Measurements from ENCODE around the gene TMEM51. TPM values are rescaled to one million over a fixed set of nuclear protein-coding genes. Genes with fewer than 3 reads are reported as not detected.

Gene TMEM51
- total RNA-seq, result 48.1 and 86.7 TPM in 2 replicates

GRCh38 chr1:15153184-15153841, at the start of gene TMEM51:
TMEM51 (plus strand) TSS chr1:15153747; CDS start chr1:15215088, 61,341 bp downstream.
- no peak for TF ChIP-seq CTCF (conservative IDR thresholded peaks at IDR 0.05; ENCODE audit: low read depth, low read length)
- peak within 1 kb of the TSS; percentile 88 for H3K4me3 ChIP-seq (ENCODE audit: low read depth, low read length)
- no peak for DNase-seq (ENCODE audit: low read depth)

GRCh38 chr1:15103906-15104305, 49.6 kb upstream of the TMEM51 start:
- no peak for TF ChIP-seq CTCF (conservative IDR thresholded peaks at IDR 0.05; ENCODE audit: low read depth, low read length)
- DNase-seq (ENCODE audit: low read depth), result no peak
- H3K4me3 ChIP-seq (ENCODE audit: low read depth, low read length), result no peak overlapping the region

GRCh38 chr1:15104768-15105167, 48.8 kb upstream of the TMEM51 start:
- no peak for DNase-seq (ENCODE audit: low read depth)
- no peak overlapping the region for H3K4me3 ChIP-seq (ENCODE audit: low read depth, low read length)
- TF ChIP-seq CTCF (conservative IDR thresholded peaks at IDR 0.05; ENCODE audit: low read depth, low read length), result no peak

- no peak for TF ChIP-seq CTCF (conservative IDR thresholded peaks at IDR 0.05; ENCODE audit: low read depth, low read length)
- no peak overlapping the region for H3K4me3 ChIP-seq (ENCODE audit: low read depth, low read length)
- DNase-seq (ENCODE audit: low read depth), result no peak
Measured at GRCh38 chr1:15106608-15107007, 46.9 kb upstream of the TMEM51 start.

- DNase-seq (ENCODE audit: low read depth), result no peak
- TF ChIP-seq CTCF (conservative IDR thresholded peaks at IDR 0.05; ENCODE audit: low read depth, low read length), result no peak
Measured at GRCh38 chr1:15107058-15107687, 46.4 kb upstream of the TMEM51 start.

GRCh38 chr1:15107911-15108310, 45.6 kb upstream of the TMEM51 start:
- DNase-seq (ENCODE audit: low read depth), result no peak
- H3K4me3 ChIP-seq (ENCODE audit: low read depth, low read length), result no peak overlapping the region
- no peak for TF ChIP-seq CTCF (conservative IDR thresholded peaks at IDR 0.05; ENCODE audit: low read depth, low read length)

More at GRCh38 chr1:15107058-15107687, 46.4 kb upstream of the TMEM51 start:
- no peak overlapping the region for H3K4me3 ChIP-seq (ENCODE audit: low read depth, low read length)

All from epithelial cell of proximal tubule (primary cell).